Renal cortical epithelial cell (primary cell): ENCODE results near the gene ALDH1A1. TPM values are rescaled to one million over a fixed set of nuclear protein-coding genes. Genes with fewer than 3 reads are reported as not detected.
"Not testable (repeated sequence)": the region's sequence is repeated elsewhere in the genome, so short reads cannot be mapped to it uniquely, and the experiment has no call there.

ENCODE experiments used
- DNase-seq: peaks from one replicate; pipeline ENCODE4 v3.0.0-alpha.2; 2011; ENCODE audit warnings: low read depth
- total RNA-seq: library from RNA; depleted of rRNA; stranded (reverse); fragments of >200 nt; gene quantifications from 2 replicates; pipeline ENCODE4 v1.2.3, GENCODE V29; 2014

Gene ALDH1A1
- total RNA-seq, 1 donor from 2014 or later: 164 TPM

GRCh38 chr9:72896439-72896838, 56.4 kb downstream of the ALDH1A1 start:
- DNase-seq: no peak

- no peak for DNase-seq
Observed at GRCh38 chr9:72895122-72895521, 57.7 kb downstream of the ALDH1A1 start.

- peak; percentile 77 for DNase-seq
Observed at GRCh38 chr9:72894342-72894741, 58.5 kb downstream of the ALDH1A1 start.

- DNase-seq: no peak
Observed at GRCh38 chr9:72893437-72893836, 59.4 kb downstream of the ALDH1A1 start.

- no peak for DNase-seq
Observed at GRCh38 chr9:72891043-72891442, 61.8 kb downstream of the ALDH1A1 start.

- DNase-seq: no peak
Observed at GRCh38 chr9:72888943-72889342, 63.9 kb downstream of the ALDH1A1 start.

GRCh38 chr9:72888067-72888466, 64.8 kb downstream of the ALDH1A1 start:
- DNase-seq: no peak

- no peak for DNase-seq
Observed at GRCh38 chr9:72886386-72886785, 66.5 kb downstream of the ALDH1A1 start.

GRCh38 chr9:72884508-72884907, 68.3 kb downstream of the ALDH1A1 start:
- DNase-seq: peak; percentile 22

- DNase-seq: peak; percentile 81
Observed at GRCh38 chr9:72883875-72884274, 69.0 kb downstream of the ALDH1A1 start.

GRCh38 chr9:72882117-72882775, 70.6 kb downstream of the ALDH1A1 start:
- DNase-seq: no peak

GRCh38 chr9:72880821-72881220, 72.0 kb downstream of the ALDH1A1 start:
- DNase-seq: no peak

- DNase-seq: no peak
Observed at GRCh38 chr9:72875221-72875620, 77.6 kb downstream of the ALDH1A1 start.

GRCh38 chr9:72874344-72874743, 78.5 kb downstream of the ALDH1A1 start:
- no peak for DNase-seq

GRCh38 chr9:72873456-72873855, 79.4 kb downstream of the ALDH1A1 start:
- no peak for DNase-seq

- DNase-seq: peak; percentile 42
Observed at GRCh38 chr9:72872718-72873117, 80.1 kb downstream of the ALDH1A1 start.

GRCh38 chr9:72871685-72872084, 81.2 kb downstream of the ALDH1A1 start:
- DNase-seq: peak; percentile 31

GRCh38 chr9:72864327-72864726, 88.5 kb downstream of the ALDH1A1 start:
- peak; percentile 68 for DNase-seq

- DNase-seq: no peak
Observed at GRCh38 chr9:72863456-72864094, 89.3 kb downstream of the ALDH1A1 start.

- DNase-seq: not testable (repeated sequence)
Observed at GRCh38 chr9:72862788-72863187, 90.1 kb downstream of the ALDH1A1 start.

- peak; percentile 70 for DNase-seq
Observed at GRCh38 chr9:72858089-72858912, 94.6 kb downstream of the ALDH1A1 start.

- no peak for DNase-seq
Observed at GRCh38 chr9:72857624-72857996, 95.2 kb downstream of the ALDH1A1 start.
